ENCODE data around the gene AMOTL2.

The AMOTL2 gene

DNA sequence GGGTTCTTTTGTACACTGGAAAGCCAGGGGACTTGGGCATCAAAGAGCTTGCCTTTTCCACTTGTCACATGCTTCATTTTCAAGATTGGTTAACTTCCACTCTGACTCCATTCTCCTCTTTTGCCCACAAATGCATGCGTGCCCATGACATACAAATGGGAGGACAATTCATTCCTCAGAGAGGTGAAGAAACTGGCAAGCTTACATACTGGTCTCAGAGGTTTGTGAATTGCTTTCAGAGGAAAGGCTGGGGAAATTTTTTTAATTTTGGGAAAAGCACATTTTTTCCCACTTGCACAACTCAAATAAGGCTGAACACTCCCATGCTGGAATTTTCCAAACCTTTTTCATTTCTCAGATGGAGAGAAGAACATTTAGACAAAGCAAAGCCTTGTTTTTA is 20.9 kb upstream of the AMOTL2 start:
- TF ChIP-seq, protein P1, sequence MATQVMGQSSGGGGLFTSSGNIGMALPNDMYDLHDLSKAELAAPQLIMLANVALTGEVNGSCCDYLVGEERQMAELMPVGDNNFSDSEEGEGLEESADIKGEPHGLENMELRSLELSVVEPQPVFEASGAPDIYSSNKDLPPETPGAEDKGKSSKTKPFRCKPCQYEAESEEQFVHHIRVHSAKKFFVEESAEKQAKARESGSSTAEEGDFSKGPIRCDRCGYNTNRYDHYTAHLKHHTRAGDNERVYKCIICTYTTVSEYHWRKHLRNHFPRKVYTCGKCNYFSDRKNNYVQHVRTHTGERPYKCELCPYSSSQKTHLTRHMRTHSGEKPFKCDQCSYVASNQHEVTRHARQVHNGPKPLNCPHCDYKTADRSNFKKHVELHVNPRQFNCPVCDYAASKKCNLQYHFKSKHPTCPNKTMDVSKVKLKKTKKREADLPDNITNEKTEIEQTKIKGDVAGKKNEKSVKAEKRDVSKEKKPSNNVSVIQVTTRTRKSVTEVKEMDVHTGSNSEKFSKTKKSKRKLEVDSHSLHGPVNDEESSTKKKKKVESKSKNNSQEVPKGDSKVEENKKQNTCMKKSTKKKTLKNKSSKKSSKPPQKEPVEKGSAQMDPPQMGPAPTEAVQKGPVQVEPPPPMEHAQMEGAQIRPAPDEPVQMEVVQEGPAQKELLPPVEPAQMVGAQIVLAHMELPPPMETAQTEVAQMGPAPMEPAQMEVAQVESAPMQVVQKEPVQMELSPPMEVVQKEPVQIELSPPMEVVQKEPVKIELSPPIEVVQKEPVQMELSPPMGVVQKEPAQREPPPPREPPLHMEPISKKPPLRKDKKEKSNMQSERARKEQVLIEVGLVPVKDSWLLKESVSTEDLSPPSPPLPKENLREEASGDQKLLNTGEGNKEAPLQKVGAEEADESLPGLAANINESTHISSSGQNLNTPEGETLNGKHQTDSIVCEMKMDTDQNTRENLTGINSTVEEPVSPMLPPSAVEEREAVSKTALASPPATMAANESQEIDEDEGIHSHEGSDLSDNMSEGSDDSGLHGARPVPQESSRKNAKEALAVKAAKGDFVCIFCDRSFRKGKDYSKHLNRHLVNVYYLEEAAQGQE (IDR thresholded peaks at IDR 0.05; ENCODE audit: low read depth): no peak

DNA sequence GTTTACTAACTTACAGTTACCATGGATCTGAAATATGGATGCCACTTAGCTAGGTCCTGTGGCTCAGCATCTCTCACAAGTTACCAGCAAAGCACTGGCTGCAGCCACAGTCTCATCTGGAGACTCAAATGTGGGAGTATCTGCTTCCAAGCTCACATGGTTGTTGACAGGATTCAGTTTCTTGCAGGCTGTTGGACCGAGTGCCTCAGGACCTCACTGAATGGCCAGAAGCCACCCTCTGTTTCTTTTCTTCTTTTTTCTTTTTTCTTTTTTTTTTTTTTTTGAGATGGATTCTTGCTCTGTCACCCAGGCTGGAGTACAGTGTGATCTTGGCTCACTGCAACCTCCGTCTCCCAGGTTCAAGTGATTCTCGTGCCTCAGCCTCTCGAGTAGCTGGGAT is 20.1 kb upstream of the AMOTL2 start:
- TF ChIP-seq CEBPB (IDR thresholded peaks at IDR 0.05): no peak
- TF ChIP-seq NFIC (IDR thresholded peaks at IDR 0.05): no peak
- TF ChIP-seq RAD21 (IDR thresholded peaks at IDR 0.05; ENCODE audit: low read depth): no peak
- TF ChIP-seq, protein P1 (IDR thresholded peaks at IDR 0.05; ENCODE audit: low read depth): no peak
- TF ChIP-seq EP300 (IDR thresholded peaks at IDR 0.05; ENCODE audit: borderline replicate concordance): no peak
- TF ChIP-seq EGR1 (IDR thresholded peaks at IDR 0.05): no peak
- no peak for TF ChIP-seq TAF1 (IDR thresholded peaks at IDR 0.05; ENCODE audit: low read depth)
- TF ChIP-seq, protein P2, sequence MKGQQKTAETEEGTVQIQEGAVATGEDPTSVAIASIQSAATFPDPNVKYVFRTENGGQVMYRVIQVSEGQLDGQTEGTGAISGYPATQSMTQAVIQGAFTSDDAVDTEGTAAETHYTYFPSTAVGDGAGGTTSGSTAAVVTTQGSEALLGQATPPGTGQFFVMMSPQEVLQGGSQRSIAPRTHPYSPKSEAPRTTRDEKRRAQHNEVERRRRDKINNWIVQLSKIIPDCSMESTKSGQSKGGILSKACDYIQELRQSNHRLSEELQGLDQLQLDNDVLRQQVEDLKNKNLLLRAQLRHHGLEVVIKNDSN (IDR thresholded peaks at IDR 0.05): no peak
- TF ChIP-seq YY1 (IDR thresholded peaks at IDR 0.05; ENCODE audit: low read depth): no peak
- TF ChIP-seq, protein P3, sequence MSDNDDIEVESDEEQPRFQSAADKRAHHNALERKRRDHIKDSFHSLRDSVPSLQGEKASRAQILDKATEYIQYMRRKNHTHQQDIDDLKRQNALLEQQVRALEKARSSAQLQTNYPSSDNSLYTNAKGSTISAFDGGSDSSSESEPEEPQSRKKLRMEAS (IDR thresholded peaks at IDR 0.05): no peak
- TF ChIP-seq CREB1 (IDR thresholded peaks at IDR 0.05; ENCODE audit: low read depth): no peak
- no peak for TF ChIP-seq ZBTB7A (IDR thresholded peaks at IDR 0.05; ENCODE audit: low read depth)
- TF ChIP-seq FOXM1 (IDR thresholded peaks at IDR 0.05; ENCODE audit: borderline replicate concordance, low read depth): no peak
- TF ChIP-seq TCF12 (IDR thresholded peaks at IDR 0.05; ENCODE audit: low read depth): no peak

DNA sequence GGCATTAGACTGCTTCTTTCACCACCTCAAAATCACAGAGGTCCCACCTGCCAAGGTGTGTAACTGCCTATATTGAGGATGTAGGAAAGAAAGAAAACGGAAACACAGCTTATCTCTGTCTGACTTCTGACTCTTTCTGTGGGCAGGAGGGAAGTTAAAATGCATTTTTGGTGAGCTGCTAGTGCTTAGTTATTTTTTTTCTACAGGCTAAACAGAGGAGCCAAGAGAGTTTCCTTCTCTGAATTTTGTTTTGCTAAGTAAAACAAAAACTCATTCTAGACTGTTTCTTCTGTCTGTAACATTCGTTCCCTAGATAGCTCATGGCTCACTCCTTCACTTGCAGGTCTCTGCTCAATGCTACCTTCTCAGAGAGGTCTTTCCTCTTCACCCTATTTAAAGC is 18.8 kb upstream of the AMOTL2 start:
- TF ChIP-seq ZBTB7A (IDR thresholded peaks at IDR 0.05; ENCODE audit: low read depth): no peak
- TF ChIP-seq TEAD4 (IDR thresholded peaks at IDR 0.05): no peak
- no peak for TF ChIP-seq TAF1 (IDR thresholded peaks at IDR 0.05; ENCODE audit: low read depth)
- TF ChIP-seq CEBPB (IDR thresholded peaks at IDR 0.05): no peak

DNA sequence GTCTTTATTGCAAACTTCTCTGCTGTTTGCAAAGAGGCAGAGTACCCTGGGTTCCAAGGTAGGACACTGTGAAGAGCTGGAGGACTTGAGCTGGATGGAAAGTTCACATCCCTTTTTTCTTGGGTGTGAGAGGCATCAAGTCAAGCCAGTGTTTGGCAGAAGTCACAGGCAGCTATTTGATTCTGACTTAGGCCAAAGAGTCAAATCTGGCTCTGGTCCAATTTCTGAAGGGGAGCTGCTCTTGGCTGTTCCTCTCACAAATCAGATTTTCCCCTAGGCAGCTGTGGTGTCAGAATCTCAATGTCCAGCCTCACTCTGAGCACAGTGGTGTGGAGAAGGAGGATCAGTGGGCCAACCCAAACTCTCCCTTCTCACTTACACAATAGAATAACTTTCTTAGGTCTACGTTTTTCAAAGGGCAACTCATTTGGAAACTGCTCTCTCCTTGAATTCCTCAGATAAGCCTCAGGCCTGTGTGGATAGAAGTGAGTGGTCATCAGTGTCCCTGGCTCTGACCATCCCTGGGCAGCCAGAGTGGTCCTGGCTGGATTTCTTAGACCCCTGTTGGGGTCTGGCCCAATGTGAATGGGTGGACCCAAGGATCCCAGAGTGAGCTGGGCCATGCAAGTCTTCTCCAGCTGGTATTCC is 18.2 kb upstream of the AMOTL2 start:
- TF ChIP-seq NFIC (IDR thresholded peaks at IDR 0.05) (peak; percentile 52), YY1 (IDR thresholded peaks at IDR 0.05; ENCODE audit: low read depth) (no peak)

DNA sequence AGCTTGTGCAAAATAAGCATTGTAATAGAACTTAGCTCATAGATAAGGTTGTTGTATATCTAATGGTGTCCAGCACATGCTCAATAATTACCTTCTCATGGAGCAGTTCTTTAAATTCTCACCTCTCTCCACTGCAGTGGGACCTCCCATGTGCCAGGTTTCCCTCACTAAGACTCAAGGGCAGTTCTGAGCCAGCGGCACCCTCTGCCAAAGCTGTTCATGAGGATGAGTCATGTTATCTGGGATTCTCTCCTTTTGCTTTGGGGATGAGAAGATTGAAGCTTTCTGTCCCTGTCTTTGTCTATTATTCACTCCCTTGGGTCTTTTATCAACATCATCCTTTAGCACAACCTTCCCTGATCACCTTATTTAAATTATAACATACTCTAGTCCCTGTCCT is 15.6 kb upstream of the AMOTL2 start:
- TF ChIP-seq TAF1 (IDR thresholded peaks at IDR 0.05; ENCODE audit: low read depth) (no peak), RAD21 (IDR thresholded peaks at IDR 0.05; ENCODE audit: low read depth) (no peak), YY1 (IDR thresholded peaks at IDR 0.05; ENCODE audit: low read depth) (no peak), EGR1 (IDR thresholded peaks at IDR 0.05) (no peak), CEBPB (IDR thresholded peaks at IDR 0.05) (no peak), FOXM1 (IDR thresholded peaks at IDR 0.05; ENCODE audit: borderline replicate concordance, low read depth) (no peak), ZBTB7A (IDR thresholded peaks at IDR 0.05; ENCODE audit: low read depth) (no peak), CREB1 (IDR thresholded peaks at IDR 0.05; ENCODE audit: low read depth) (no peak), TEAD4 (IDR thresholded peaks at IDR 0.05) (no peak), TCF12 (IDR thresholded peaks at IDR 0.05; ENCODE audit: low read depth) (no peak), EP300 (IDR thresholded peaks at IDR 0.05; ENCODE audit: borderline replicate concordance) (no peak), NFIC (IDR thresholded peaks at IDR 0.05) (no peak)
- TF ChIP-seq, protein P2 (IDR thresholded peaks at IDR 0.05): no peak
- TF ChIP-seq, protein P3 (IDR thresholded peaks at IDR 0.05): no peak
- TF ChIP-seq, protein P1 (IDR thresholded peaks at IDR 0.05; ENCODE audit: low read depth): no peak
